ENCODE results near the gene BUB1.
"Not testable (repeated sequence)": the region's sequence is repeated elsewhere in the genome, so short reads cannot be mapped to it uniquely, and the experiment has no call there.

BUB1 gene

DNA sequence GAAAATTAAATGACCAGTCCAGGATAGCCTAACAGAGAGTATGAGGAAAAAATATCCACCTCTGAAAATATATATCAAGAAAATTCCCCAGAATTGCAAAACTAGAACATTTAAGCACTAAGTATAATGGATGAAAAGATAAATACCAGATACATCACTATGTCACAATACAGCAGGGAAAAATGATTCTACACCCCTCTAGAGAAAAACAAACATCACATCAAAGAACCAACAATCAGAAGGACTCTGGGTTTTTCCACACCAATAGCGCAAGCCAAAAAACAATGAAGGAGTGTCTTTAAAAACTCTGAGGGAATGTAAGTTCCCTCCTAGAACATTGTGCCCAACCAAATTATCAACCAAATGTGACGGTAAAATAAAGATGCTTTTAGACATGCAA is 13.7 kb downstream of the BUB1 start:
- no peak overlapping the region for H3K4me3 ChIP-seq
- H3K27ac ChIP-seq, result no peak overlapping the region

DNA sequence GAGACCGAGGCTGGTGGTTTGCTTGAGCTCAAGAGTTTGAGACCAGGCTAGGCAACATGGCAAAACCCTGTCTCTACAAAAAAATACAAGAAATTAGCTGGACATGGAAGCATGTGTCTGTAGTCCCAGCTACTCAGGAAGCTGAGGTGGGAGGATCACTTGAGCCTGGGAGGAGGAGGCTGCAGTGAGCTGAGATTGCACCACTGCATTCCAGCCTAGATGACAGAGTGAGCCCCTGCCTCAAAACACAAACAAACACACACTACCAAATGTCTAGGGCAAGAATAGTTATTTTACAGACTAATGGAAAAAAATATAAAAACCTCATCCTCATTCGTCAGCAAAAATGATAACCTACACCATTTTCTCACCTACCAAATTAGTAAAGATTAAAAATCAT is 15.3 kb downstream of the BUB1 start:
- Histone ChIP-seq H3K4me3 (no peak overlapping the region), H3K27ac (no peak overlapping the region)

DNA sequence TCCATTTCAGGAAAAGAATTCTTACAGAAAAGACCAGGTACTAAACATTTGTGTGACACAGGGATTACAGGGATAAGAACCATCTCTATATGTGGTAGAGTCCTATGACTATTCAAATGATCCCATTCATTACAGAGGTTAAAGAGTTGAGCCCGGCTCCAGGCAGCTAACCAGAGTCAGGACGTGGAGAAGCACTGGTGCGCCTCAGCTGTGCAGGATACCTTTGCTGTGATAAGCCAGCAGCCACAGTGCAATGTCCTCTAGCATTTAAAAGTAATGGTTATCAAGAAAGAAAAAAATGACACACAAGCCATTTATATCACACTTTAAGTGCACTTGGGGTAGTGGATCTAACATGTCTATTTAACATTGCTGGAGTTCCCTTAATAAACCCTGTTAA is 17.3 kb downstream of the BUB1 start:
- H3K4me3 ChIP-seq, result no peak overlapping the region
- H3K27ac ChIP-seq, result no peak overlapping the region

DNA sequence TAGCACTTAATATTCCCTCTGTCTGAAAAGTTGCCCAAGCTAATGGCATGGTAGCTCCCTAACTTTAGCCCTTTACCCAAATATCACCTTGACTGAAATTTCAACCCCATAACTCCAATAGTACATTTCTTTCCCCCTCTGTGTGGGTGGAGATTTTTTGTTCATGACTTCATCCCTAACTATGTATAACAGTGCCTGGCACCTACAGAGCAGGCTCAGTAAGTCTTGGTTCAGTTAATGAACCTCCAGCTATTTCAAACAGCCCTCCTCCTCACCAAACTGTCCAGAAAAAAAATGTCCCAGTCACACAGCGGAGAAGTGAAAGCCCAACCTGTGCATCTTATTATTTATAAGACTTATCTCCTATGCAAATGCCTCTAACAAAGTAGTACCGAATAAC is 18.6 kb downstream of the BUB1 start:
- Histone ChIP-seq H3K4me3 (no peak overlapping the region), H3K27ac (no peak overlapping the region)

DNA sequence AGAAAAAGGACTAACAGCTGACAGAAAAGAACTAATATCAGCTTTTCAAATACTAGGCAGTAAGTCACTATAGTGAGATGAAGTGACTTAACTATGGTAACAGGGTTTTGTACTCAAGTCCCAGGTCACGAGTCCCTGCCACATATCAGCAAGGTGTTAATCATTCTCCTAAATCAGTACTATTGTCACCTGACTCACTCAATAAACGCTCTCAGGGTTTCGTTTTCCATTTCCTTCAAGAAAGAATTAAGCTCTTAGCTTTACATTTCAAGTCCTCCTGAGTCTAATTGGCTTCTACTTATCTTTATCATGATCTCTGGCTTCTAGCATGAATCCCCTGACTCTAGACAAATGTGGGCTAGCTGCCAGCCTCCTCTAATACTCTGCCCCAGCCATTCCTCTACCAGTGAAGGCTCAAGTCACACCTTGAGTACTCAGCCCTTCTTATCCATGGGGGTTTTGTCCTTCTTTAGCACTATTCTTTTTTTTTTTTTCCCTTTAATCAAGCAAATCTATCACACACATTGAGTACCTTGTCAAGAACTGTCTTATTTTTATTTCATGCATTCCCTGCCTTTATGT is 20.0 kb downstream of the BUB1 start:
- no peak overlapping the region for H3K27ac ChIP-seq
- H3K4me3 ChIP-seq, result no peak overlapping the region

DNA sequence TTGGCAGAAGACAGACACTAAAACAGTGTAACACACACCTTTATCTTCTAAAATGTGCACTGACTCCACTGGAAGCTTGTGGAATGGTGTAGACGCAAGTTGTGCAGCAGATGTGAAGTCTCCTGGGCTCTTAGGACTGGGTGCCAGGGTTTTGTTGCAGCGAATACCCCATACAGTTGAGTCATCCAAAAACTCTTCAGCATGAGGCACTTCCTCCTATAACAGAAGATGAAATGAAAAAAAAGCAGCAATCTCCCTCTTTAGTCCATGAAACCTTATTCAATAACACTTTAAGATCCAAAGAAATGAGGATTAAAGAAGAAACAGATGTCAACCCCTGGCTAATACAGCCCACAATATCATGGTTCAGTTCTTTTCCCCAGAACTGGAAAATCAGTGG is 22.2 kb downstream of the BUB1 start:
- Histone ChIP-seq H3K4me3 (no peak overlapping the region), H3K27ac (no peak overlapping the region)

DNA sequence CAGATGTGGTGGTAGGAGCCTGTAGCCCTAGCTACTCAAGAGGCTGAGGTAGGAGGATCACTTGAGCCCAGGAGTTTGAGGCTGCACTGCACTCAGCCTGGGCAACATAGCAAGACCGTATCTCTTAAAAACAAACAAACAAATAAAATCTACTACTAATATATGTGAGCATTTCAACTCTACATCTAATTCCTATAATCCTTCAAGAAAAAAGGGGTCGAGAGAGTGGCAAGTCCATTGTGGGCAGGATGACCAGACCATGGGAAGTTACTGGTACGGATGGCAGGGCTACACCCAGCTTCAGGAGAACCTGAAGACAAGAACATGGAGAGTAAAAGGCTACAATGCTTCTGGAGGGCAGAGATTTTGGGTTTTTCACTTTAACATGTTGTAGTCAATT is 24.0 kb downstream of the BUB1 start:
- Histone ChIP-seq H3K4me3 (no peak overlapping the region), H3K27ac (no peak overlapping the region)

DNA sequence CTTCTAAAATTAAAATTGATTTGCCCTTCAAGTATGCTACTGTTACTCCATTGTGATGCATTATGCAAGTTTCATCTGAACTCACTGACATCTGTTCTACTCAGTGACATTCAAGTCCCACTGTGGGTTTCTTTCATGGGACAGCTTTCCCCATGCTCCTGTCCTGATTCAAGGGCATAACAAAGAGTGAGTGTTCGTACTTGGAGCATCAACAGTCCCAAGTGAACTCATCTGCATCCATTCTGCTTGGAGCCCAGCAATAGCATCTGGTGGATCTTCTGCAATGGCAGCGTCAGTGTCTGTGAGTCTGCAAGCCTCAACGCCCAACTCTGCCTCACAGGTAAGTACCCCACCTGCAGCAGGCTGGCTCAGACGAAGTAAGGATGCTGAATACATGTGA is 27.5 kb downstream of the BUB1 start:
- no peak overlapping the region for H3K4me3 ChIP-seq
- H3K27ac ChIP-seq, result no peak overlapping the region

DNA sequence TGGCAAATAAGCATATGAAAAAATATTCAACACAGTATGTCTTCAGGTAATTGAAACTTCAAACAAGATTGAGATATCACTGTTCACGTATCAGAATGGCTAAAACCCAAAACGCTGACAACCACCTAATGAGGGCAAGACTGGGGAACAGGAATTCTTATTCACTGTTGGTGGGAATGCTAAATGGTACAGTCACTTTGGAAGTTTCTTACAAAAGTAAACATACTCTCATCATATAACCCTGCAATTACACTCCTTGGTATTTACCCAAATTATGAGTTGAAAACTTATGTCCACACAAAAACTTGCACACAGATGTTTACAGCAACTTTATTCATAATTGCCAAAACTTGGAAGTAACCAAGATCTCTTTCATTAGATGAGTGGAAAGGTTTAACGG is 30.1 kb downstream of the BUB1 start:
- Histone ChIP-seq H3K4me3 (no peak overlapping the region), H3K27ac (no peak overlapping the region)

DNA sequence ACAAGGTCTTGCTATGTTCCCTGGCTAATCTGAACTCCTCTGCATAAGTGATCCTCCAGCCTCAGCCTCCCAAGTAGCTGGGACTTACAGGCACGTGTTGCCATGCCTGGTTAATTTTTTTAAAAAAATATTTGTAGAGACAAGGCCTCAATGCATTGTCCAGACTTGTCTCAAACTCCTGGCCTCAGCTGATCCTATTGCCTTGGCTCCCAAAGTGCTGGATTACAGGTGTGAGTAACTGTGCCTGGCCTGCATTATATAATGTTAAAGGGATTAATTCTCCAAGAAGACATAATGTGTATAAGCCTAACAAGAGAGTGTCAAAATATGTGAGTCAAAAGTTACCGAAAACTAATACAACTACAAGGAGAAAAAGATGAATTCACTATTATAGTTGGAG is 32.2 kb downstream of the BUB1 start:
- Histone ChIP-seq H3K27ac (no peak overlapping the region), H3K4me3 (no peak overlapping the region)

DNA sequence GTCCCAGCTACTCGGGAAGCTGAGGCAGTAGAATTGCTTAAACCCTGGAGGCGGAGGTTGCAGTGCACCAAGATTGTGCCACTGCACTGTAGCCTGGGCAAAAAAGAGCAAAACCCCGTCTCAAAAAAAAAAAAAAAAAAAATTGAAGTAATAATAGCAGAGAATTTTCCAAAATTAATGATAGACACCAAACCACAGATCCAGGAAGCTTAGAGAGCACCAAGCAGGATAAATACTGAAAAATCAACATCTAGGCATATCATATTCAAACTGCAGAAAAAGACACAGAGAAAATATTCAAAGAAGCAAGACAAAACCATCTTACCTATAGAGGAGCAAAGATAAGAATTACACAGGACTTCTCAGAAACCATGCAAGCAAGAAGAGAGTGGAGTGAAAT is 33.5 kb downstream of the BUB1 start:
- no peak overlapping the region for H3K27ac ChIP-seq
- H3K4me3 ChIP-seq, result no peak overlapping the region

DNA sequence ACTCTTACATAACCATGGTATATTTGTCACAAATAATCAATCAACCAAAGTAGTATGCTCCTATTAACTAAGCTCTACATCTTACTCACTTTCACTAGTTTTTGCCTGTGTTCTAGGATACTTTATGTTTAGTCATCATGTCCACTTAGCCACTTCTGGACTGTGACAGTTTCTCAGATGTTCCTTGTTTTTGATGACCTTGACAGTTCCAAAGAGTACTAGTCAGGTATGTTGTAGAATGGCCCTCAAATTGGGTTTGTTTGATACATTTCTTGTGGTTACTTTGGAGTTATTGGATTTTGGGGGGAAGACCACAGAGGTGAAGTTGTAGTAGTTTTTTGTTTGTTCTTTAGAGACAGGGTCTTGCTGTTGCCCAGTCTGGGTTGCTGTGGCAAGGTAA is 35.5 kb downstream of the BUB1 start:
- H3K4me3 ChIP-seq, result no peak overlapping the region
- no peak overlapping the region for H3K27ac ChIP-seq

DNA sequence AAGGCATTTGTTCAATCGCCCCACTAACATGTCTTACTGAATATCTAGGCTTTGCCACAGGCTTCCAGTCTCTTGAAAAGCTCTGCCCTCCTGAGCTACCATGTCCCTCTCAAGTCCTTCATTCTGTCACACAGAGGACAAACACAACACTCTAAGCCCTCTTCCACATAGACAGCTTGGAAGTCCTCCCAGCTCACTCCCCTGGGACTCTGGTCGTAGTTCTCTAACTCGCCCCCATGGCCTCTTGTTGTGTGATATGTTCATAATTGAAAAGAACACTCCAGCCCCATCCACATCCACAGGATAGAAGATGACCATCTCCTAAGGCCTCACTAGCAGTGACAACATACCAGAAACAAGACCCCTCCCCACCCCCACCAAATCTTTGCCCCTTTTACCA is 37.9 kb downstream of the BUB1 start:
- no peak overlapping the region for H3K4me3 ChIP-seq

DNA sequence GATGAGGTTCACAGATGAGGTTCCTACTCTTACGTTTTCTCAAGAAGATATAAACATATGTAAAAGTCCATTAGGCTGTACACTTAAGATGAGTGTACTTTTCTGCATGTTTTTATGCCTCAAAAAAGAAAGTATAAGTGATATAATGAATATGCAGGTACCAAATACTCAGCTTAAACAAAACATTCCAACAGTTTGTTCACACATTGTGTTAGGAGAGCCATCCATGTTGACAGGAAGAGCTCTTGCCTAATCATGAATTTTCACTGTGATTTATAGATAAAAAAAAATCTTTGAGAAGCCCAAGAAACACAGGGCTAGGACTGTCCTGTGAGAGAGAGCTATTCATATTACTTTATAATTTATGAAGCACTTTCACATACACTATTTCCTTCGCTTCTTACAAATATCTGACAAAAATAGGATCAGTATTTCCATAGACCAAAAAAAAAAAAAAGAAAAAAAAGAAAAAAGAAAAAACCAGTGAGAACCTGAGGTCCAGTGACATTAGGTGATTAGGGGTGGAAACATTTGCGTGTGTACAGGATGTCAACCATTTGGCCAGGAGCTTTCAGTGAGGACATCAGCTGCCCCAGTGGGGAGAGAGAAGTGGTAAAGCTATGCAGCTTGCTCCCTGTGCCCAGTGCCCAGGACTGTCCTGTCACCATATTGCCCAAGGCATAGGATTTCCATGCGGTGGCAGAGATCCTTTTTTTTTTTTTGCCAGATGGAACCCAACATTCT is 38.7 kb downstream of the BUB1 start:
- H3K4me3 ChIP-seq, result no peak overlapping the region
- no peak overlapping the region for H3K27ac ChIP-seq

More for the DNA sequence above, 37.9 kb downstream of the BUB1 start:
- no peak overlapping the region for H3K27ac ChIP-seq

DNA sequence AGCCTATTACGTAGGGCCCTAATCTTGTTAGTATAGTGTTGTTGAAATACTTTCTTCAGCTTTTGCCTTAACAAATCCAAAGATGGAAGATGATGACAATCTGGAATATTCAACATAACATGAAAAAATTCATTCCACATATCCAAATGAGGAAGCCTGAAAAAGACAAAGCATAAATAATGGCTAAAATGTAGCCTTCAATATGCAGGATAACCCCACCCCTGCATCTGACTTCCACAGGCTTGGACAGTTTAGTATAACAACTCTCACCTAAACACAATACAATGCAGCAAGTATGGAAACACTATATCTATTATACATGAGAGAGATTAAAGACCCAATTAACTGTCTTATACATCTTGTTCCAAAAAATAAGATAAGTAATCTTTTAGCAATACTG is 39.9 kb downstream of the BUB1 start:
- Histone ChIP-seq H3K4me3 (no peak overlapping the region), H3K27ac (no peak overlapping the region)

DNA sequence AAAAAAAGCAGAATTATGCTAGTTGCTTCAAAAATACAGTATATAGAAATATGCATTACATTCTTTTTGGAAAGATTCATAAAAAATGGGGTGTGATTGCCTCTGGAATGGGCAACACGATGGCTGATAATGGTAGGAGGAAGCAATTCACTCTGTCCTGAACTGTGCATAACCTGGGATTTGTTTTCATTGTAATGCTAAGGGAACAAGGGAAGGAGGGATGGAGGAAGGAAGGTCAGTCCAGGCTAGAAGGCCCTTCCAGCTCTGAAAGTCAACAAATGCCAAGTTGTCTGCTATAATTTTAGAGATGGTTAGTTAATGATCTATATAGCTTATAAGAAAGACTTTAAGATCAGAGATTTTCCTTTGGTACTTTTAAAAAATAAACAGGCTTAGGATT is 40.8 kb downstream of the BUB1 start:
- no peak overlapping the region for H3K27ac ChIP-seq
- H3K4me3 ChIP-seq, result no peak overlapping the region

DNA sequence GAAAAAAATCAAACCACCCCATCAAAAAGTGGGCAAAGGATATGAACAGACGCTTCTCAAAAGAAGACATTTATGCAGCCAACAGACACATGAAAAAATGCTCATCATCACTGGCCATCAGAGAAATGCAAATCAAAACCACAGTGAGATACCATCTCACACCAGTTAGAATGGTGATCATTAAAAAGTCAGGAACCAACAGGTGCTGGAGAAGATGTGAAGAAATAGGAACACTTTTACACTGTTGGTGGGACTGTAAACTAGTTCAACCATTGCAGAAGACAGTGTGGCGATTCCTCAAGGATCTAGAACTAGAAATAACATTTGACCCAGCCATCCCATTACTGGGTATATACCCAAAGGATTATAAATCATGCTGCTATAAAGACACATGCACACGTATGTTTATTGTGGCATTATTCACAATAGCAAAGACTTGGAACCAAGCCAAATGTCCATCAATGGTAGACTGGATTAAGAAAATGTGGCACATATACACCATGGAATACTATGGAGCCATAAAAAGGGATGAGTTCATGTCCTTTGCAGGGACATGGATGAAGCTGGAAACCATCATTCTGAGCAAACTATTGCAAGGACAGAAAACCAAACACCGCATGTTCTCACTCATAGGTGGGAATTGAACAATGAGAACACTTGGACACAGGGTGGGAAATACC is 41.8 kb downstream of the BUB1 start:
- not testable (repeated sequence) for H3K27ac ChIP-seq, H3K4me3 ChIP-seq

DNA sequence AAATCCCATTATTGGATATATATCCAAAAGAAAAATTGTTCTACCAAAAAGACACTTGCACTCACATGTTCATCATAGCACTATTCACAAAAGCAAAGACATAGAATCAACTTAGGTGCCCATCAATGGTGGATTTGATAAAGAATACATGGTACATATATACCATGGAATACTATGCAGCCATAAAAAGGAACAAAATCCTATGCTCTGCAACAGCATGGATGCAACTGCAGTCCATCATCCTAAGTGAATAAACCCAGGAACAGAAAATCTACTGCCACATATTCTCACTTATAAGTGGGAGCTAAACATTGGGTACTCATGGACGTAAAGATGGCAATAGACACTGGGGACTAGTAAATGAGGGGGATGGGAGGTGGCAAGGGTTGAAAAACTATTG is 50.5 kb downstream of the BUB1 start:
- H3K27ac ChIP-seq, H3K4me3 ChIP-seq: not testable (repeated sequence)

DNA sequence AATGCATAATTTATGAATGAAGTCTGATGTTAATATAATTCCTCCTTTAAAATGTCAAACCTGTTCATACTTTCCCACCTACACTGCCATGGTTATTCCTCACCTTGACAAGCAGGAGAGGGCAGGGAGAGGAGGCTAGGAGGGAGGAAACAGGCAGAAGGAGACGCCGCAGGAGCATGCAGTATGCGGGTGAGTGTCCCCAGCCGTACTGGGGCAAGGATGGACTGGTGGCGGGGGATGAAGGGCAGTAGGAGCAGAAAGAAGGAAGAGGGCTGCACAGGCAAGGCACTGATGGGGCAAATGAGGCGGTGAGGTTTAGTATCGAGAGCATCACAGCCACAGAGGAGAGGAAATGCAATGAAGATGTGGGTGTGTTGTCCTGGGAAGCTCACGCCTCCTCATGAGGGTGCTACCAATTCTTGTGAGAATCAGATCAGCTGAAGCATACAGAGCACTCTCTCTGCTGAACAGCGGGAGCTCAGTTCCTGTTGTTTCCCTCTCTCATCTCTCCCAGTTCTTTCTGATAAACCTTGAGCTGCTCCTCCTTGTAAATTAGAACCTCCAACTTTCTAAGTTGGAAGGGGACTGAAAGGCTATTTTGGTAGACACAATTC is 58.4 kb downstream of the BUB1 start:
- H3K27ac ChIP-seq, H3K4me3 ChIP-seq: not testable (repeated sequence)

DNA sequence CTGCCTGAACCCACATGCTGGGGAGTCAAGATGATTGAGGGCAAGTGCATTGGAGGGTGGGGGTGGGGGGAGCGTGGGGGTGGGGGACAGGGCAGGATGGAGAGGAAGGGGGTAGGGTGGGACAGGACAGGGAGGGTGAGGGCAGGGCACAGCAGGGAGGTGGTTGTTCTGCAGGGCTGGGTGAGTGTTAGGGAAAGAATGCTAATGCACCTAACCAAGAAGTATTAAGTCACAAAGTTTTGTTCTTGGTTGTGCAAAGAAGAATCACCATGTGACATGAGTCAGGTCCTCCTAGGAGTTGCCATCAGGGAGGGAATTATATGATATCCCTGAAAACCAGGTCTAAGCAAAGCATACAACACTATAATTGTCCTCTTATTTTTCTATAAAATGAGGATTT is 63.9 kb downstream of the BUB1 start:
- not testable (repeated sequence) for H3K27ac ChIP-seq

DNA sequence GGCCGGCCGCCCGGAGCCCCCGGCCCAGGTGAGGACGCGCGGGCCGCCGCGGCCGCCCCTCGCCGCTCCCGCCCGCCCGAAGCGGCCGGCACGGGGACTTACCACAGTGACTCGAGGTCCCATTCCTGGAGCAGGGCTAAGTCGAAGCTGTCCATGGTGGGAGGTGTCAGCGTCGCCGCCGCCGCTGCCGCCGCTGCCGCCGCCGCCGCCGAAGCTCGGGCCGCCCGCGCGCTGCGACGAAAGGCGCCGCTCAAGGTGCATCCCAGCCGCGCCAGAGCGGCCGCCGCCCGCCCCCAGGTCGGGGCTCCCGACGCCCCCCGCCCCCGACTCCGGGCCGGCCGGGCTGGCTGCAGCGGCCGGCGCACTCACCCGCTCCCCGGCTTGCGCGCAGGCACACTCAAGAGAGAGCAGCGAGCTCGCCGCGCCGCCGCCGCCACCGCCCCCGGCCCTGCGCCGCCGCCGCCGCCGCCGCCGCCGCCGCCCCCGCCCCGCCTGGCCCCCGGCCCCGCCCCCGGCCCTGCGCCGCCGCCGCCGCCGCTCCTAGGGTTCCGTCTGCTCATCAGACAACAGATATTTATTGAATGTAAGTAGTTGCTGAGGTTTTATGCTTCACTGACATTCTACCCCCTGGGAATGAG is 67.1 kb downstream of the BUB1 start:
- peak overlapping the region in 1 of 7 experiments; percentile 7 for H3K4me3 ChIP-seq
- not testable (repeated sequence) for H3K27ac ChIP-seq

More for the DNA sequence above, 63.9 kb downstream of the BUB1 start:
- H3K4me3 ChIP-seq, result not testable (repeated sequence)
